CD4-positive, alpha-beta T cell treated with Interleukin-21 for 1 hour (primary cell): Measurements from ENCODE around the gene LSM10.

ENCODE experiments used
- DNase-seq: peaks from one replicate; pipeline ENCODE4 v3.0.0-alpha.2; 2020

Gene LSM10

DNA sequence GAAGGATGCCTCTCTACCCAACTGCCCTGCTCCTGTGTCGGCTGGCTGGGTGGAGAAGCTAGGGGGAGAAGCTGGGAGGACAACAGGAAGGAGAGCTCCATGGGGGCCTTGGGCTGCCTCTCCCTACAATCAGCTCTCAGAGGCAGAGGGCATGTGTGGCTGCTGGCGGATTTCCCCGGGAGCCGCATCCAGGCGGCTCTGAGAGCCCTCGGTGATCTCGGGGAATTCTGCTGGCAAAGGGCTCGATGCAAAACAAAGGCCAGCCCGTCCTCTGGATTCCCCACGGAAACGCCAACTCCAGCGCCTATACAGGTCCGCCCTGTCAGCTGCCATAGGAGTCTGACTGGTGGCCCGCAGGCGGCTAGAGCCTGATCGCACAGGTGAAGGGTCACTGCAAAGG lies 47.9 kb downstream of the LSM10 start:
- DNase-seq, result no peak

DNA sequence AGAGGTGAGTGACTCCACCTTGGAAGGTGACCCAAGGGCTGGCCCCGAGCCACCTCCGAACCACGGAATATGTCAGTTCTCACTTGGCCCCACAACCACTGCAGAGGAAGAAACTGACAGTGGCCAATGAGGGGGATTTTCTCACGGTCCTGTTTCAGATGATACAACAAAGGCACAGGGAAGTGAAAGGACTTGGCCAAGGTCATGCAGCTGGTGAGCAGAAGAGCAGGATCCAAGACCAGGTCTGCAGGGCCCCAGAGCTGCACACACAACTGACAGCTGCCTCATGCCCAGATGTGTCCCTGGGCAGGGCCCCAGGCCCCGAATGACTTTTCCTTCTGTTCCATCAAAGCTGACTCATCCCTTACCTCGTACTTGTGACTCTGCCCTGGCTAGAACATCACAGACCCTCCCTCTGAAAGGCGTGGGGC lies 48.5 kb downstream of the LSM10 start:
- no peak for DNase-seq

DNA sequence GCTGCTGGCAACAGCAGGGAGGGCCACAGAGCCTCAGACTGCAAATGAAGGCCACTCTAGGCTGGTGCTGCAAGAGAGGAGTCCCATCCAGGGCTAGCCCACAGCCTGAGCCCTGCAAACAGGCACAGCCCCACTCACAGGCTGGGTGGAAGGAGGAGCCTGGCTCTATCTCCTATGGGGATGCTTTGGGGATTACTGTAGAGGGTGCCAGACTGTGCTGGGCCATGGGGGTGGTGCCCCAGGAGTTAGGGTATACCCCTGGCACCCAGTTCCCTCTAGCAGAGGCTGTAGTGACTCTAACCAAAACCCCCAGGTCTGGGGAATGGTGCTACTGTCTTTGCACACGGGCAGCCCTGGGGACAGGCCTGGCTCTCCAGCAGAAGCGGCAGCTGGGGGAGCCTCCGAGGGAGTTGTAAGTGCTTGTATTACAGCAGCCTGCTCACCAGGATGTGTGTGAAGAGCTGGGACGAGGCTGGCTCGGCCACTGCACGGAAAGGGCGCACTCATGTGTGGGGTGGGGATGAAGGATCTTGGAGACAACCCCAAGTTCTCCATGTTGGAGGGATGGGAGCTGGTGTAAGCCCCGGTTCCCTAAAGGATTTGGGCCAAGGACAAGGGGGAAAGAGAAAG lies 50.9 kb downstream of the LSM10 start:
- DNase-seq, result no peak

DNA sequence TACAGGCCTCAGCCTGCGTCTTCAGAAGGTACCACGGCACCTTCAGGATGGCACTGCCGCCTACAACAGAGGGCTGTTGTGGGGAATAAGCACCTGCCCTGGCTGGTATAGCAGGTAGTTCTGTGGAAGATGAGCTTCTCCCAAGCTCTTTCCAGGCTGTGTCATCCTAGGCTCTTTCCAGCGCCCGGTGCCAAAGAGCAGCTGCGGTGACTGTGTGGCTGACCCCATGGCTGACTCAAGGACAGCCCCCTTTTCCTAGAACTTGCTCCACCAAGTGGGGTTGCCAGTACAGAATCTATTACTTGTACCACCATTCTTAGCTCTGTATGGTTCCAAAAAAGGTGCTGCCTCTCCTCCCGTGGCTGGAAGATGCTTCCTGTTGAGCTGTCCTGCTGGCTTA lies 52.4 kb downstream of the LSM10 start:
- no peak for DNase-seq

DNA sequence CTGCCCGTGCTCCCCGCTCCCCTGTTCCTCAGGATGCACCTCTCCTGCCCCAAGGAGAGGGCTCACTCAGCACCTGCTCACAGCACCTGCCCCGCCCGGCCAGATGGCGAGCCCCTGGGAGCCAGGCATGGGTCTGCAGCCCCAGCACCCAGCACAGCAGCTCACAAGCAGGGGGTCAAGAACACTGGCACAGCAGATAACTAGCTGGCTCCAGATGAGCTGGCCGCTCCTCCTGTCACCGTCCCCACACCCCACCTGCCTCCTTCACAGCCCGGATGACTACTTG lies 53.4 kb downstream of the LSM10 start:
- no peak for DNase-seq

DNA sequence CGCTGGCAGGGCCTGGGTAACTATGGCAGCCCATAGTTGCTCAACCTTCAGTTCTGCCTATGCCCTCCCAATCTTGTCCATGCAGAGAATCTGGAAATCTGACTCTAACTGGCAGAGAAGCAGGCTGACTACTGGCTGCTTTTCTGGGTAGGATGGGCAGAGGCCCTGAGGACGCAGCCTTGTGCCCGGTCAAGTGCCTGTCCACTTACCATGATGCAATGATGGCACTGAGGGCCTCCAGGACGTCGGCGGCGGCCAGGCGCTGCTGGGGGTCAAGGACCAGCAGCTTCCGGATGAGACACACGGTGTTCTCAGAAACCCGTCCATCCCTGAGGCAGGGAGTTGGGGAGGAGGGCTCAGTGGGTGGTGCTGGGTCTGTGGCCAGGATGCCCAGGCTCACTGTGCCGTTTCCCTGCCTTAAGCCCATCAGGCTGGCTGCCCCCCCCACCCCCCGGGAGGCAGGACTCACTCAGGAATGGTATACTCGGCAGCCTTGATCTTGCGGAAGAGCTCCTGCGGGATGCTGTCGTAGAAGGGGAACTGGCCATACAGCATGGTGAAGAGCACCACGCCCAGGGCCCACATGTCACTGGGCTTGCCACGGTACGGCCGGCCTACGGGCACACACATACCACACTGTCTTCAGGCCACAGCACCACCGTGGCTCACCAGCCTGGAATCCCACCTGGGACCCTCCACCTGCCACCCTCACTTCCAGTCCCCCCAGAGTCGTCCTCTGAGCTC lies 53.9 kb downstream of the LSM10 start:
- no peak for DNase-seq
